AG09309 (cell line): ENCODE data around the gene ZNF57.

Source experiments
- DNase-seq: peaks from one replicate; pipeline ENCODE4 v3.0.0-alpha.2; 2010; ENCODE audit warnings: low read depth
- H3K4me3 ChIP-seq: 2 replicates; pipeline ENCODE4 v1.5.1; 2011; ENCODE audit warnings: mild to moderate bottlenecking, low read depth, low read length, moderate library complexity; ENCODE audit not compliant: control insufficient read depth
- CTCF ChIP-seq: IDR thresholded peaks from 2 replicates; pipeline ENCODE4 v1.5.1; 2011; ENCODE audit warnings: mild to moderate bottlenecking, low read depth, low read length, inconsistent platforms; ENCODE audit not compliant: insufficient read depth, control insufficient read depth; ENCODE audit errors: missing control alignments

The ZNF57 gene

DNA sequence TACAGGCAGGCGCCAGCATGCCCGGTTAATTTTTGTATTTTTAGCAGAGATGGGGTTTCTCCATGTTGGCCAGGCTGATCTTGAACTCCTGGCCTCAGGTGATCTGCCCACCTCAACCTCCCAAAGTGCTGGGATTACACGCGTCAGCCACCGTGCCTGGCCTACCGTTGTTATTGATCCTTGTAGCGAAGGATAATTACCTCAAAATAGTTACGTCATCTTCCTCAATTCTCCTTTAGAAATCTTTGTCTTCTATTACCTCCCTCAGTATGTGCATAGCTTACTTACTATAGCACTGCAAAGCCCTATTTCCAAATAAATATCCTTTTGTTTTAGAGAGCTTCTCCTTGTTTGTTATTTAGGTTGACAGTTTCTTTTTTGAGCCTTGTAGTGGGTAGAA lies 67.2 kb downstream of the ZNF57 start:
- DNase-seq, result no peak
- H3K4me3 ChIP-seq, result no peak overlapping the region

More for the DNA sequence above, 67.2 kb downstream of the ZNF57 start:
- no peak for TF ChIP-seq CTCF
